ENCODE data around the gene COQ10B. TPM values are rescaled to one million over a fixed set of nuclear protein-coding genes. Genes with fewer than 3 reads are reported as not detected.
A peak's percentile ranks its signal among the peaks of the same experiment; 100 is the strongest.

COQ10B gene
- total RNA-seq, 3 donors from 2014 or later: 30.7 to 34.4 (median 32.8) TPM

GRCh38 chr2:197452754-197453122, 614 bp upstream of the COQ10B start:
- H3K36me3 ChIP-seq: no peaks in the 10 kb centered on the region
- intact Hi-C loops (cut with DNase I; ENCODE audit: low total_unique reads): no loop called here
- peak overlapping the region; percentile 99 to 100 for H3K27ac ChIP-seq
- no peak for DNase-seq (ENCODE audit: low spot score in 2 of 2)
- TF ChIP-seq POLR2AphosphoS5 (IDR thresholded peaks at IDR 0.05): no peak
- TF ChIP-seq CTCF (IDR thresholded peaks at IDR 0.05): no peak
- TF ChIP-seq POLR2A (IDR thresholded peaks at IDR 0.05): no peak
- H3K9me3 ChIP-seq: no peaks in the 10 kb centered on the region
- H3K27me3 ChIP-seq: no peaks in the 10 kb centered on the region
- H3K4me3 ChIP-seq: peak overlapping the region; percentile 74 to 93 (median 90)
- peaks cover 0 to 7% of the 10 kb centered on the region in 2 donors for H3K4me1 ChIP-seq

- Histone ChIP-seq H3K27ac (peak overlapping the region; percentile 99 to 100), H3K36me3 (no peaks in the 10 kb centered on the region), H3K4me3 (peak overlapping the region; percentile 74 to 93 (median 90)), H3K9me3 (no peaks in the 10 kb centered on the region), H3K4me1 (peaks cover 0 to 7% of the 10 kb centered on the region in 2 donors), H3K27me3 (no peaks in the 10 kb centered on the region)
- intact Hi-C loops (cut with DNase I; ENCODE audit: low total_unique reads): no loop called here
- DNase-seq (ENCODE audit: low spot score in 2 of 2): peak in 1 of 2 donors; percentile 64
- TF ChIP-seq POLR2AphosphoS5 (IDR thresholded peaks at IDR 0.05): no peak
- TF ChIP-seq POLR2A (IDR thresholded peaks at IDR 0.05): no peak
- no peak for TF ChIP-seq CTCF (IDR thresholded peaks at IDR 0.05)
Observed at GRCh38 chr2:197453914-197454398, 604 bp downstream of the COQ10B start.

- intact Hi-C loops (cut with DNase I; ENCODE audit: low total_unique reads): no loop called here
- no peaks in the 10 kb centered on the region for H3K9me3 ChIP-seq
- no peak for TF ChIP-seq POLR2AphosphoS5 (IDR thresholded peaks at IDR 0.05)
- no peak for DNase-seq (ENCODE audit: low spot score in 2 of 2)
- H3K4me3 ChIP-seq: peak overlapping the region in 2 of 3 donors; percentile 90 to 93
- H3K36me3 ChIP-seq: no peaks in the 10 kb centered on the region
- H3K27me3 ChIP-seq: no peaks in the 10 kb centered on the region
- peaks cover 0 to 7% of the 10 kb centered on the region in 2 donors for H3K4me1 ChIP-seq
- H3K27ac ChIP-seq: peak overlapping the region in 1 of 2 donors; percentile 100
Observed at GRCh38 chr2:197454923-197455322, 1.6 kb downstream of the COQ10B start.

- Histone ChIP-seq H3K4me1 (peaks cover 0 to 7% of the 10 kb centered on the region in 2 donors), H3K4me3 (no peak overlapping the region)
- intact Hi-C loops (cut with DNase I; ENCODE audit: low total_unique reads): no loop called here
Observed at GRCh38 chr2:197455428-197455827, 2.1 kb downstream of the COQ10B start.

GRCh38 chr2:197460649-197461048, 7.3 kb downstream of the COQ10B start:
- no peak for TF ChIP-seq POLR2A (IDR thresholded peaks at IDR 0.05)
- no peak for DNase-seq (ENCODE audit: low spot score in 2 of 2)
- Histone ChIP-seq H3K27me3 (no peaks in the 10 kb centered on the region), H3K4me3 (no peak overlapping the region), H3K9me3 (no peaks in the 10 kb centered on the region), H3K4me1 (no peaks in the 10 kb centered on the region), H3K27ac (no peak overlapping the region), H3K36me3 (no peaks in the 10 kb centered on the region)
- intact Hi-C loops (cut with DNase I; ENCODE audit: low total_unique reads): no loop called here

More at GRCh38 chr2:197455428-197455827, 2.1 kb downstream of the COQ10B start:
- no peaks in the 10 kb centered on the region for H3K27me3 ChIP-seq
- H3K27ac ChIP-seq: no peak overlapping the region
- TF ChIP-seq CTCF (IDR thresholded peaks at IDR 0.05) (no peak), POLR2AphosphoS5 (IDR thresholded peaks at IDR 0.05) (no peak), POLR2A (IDR thresholded peaks at IDR 0.05) (no peak)
- DNase-seq (ENCODE audit: low spot score in 2 of 2): no peak
- no peaks in the 10 kb centered on the region for H3K36me3 ChIP-seq
- no peaks in the 10 kb centered on the region for H3K9me3 ChIP-seq

- no peaks in the 10 kb centered on the region for H3K27me3 ChIP-seq
- H3K9me3 ChIP-seq: no peaks in the 10 kb centered on the region
- H3K27ac ChIP-seq: no peak overlapping the region
- no peak for TF ChIP-seq POLR2AphosphoS5 (IDR thresholded peaks at IDR 0.05)
- TF ChIP-seq CTCF (IDR thresholded peaks at IDR 0.05): no peak
- TF ChIP-seq POLR2A (IDR thresholded peaks at IDR 0.05): no peak
- no peaks in the 10 kb centered on the region for H3K36me3 ChIP-seq
- no peak for DNase-seq (ENCODE audit: low spot score in 2 of 2)
- H3K4me3 ChIP-seq: no peak overlapping the region
- intact Hi-C loops (cut with DNase I; ENCODE audit: low total_unique reads): no loop called here
- H3K4me1 ChIP-seq: no peaks in the 10 kb centered on the region
Observed at GRCh38 chr2:197461057-197461456, 7.7 kb downstream of the COQ10B start.
